Measurements from ENCODE around the gene G6PC3.

DNA sequence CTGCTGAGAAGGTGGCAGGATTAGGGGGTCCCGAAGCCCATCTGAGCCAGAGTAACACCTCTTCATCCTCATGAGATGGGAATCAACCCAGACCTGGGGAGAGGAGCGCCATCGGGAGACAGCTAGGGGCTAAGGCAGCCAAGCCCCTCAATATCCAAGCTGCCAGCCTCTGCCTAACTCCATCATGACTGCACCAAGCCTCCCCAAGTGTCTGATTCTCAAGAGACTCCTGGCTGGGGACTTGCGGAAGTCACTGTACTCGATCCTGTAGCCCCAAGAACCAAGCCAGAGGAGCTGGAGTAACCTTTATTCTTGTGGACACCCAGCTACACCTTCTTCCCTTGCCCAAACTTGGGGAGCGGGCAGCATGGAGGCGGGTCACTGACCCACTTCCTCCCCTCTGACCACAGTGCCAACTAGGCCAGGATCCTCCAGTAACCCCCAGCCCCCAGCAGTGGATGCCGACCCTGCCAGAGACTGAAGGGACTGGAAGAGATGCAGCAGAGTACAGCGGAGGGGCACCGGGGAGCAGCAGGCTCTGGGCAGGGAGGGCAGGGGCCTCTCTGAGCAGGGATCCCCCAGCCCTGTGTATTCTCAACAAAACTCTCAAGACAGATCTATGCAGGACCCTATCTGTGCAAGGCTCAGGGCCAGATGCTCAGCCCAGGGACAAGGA lies 39.6 kb downstream of the G6PC3 start:
- TF ChIP-seq, protein P1, sequence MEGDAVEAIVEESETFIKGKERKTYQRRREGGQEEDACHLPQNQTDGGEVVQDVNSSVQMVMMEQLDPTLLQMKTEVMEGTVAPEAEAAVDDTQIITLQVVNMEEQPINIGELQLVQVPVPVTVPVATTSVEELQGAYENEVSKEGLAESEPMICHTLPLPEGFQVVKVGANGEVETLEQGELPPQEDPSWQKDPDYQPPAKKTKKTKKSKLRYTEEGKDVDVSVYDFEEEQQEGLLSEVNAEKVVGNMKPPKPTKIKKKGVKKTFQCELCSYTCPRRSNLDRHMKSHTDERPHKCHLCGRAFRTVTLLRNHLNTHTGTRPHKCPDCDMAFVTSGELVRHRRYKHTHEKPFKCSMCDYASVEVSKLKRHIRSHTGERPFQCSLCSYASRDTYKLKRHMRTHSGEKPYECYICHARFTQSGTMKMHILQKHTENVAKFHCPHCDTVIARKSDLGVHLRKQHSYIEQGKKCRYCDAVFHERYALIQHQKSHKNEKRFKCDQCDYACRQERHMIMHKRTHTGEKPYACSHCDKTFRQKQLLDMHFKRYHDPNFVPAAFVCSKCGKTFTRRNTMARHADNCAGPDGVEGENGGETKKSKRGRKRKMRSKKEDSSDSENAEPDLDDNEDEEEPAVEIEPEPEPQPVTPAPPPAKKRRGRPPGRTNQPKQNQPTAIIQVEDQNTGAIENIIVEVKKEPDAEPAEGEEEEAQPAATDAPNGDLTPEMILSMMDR (IDR thresholded peaks at IDR 0.05): no peak
- no peak for TF ChIP-seq POLR2A (IDR thresholded peaks at IDR 0.05)

Measured in thyroid gland (tissue), 4 donors.